Suprapubic skin (tissue), 3 donors: ENCODE data around the gene TBX3.

Experiments used
- CTCF ChIP-seq, 2 donors: fragments of 200-600 bp in 1 of 2; fragments of 450-650 bp in 1 of 2; sonication (generic) in 1 of 2; IDR thresholded peaks; one replicate each; pipeline ENCODE4 v1.5.1; 2016 to 2019; ENCODE audit warnings: antibody characterized with exemption in 2 of 2, mild to moderate bottlenecking in 1 of 2, moderate library complexity in 1 of 2
- EP300 ChIP-seq: sonication (generic); formaldehyde crosslinking; IDR thresholded peaks from one replicate; pipeline ENCODE4 v1.6.1; 2017; ENCODE audit warnings: antibody characterized with exemption
- POLR2A ChIP-seq, 2 donors: fragments of 450-650 bp; IDR thresholded peaks; one replicate each; pipeline ENCODE4 v1.6.1; 2017; ENCODE audit warnings: antibody characterized with exemption in 2 of 2, mild to moderate bottlenecking in 2 of 2, moderate library complexity in 2 of 2

DNA sequence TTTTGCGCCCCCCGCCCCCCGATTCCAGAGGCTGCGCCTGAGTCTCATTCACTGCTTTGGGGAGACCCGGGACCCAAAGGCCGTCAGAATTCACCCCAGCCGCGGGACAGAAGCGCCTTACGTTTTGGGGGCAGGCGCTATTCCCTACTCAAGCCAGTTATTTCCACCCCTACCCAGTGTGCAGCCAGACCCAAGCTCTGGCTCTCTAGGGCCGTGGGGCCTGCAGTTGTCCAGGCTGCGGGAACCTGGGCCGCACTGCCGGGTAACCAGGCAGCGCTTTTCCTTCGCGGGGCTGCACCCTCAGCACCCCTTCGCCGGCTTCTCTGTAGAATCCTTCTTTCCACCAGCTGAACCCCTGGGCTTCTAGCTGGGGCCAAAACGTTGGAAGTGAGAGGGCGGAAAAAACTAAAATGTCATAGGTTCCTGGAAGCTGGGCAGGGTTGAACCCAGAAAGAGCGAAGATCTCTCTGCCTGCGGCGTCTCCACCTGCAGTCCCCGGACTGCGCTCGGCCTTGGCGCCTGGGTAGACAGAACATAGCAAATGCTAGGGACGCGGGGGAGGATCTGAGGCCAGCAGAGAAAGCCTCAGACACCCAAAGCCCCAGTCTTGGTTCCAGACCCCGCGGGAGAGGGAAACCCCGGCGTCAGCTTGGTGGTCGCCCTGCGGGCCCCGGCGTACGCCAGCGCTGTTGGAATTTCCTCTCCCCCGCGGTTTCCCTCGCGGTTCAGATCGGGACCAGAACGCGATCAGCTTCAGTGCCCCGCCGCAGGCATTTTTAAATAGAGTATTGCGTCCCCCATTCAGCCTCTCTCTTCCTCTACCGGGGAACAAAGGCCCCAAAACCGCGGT, 18.3 kb downstream of the TBX3 start:
- no peak for TF ChIP-seq CTCF (IDR thresholded peaks at IDR 0.05)
- TF ChIP-seq EP300, result no peak
- no peak for TF ChIP-seq POLR2A (IDR thresholded peaks at IDR 0.05)
